ENCODE data around the gene METAP1D.

DNA sequence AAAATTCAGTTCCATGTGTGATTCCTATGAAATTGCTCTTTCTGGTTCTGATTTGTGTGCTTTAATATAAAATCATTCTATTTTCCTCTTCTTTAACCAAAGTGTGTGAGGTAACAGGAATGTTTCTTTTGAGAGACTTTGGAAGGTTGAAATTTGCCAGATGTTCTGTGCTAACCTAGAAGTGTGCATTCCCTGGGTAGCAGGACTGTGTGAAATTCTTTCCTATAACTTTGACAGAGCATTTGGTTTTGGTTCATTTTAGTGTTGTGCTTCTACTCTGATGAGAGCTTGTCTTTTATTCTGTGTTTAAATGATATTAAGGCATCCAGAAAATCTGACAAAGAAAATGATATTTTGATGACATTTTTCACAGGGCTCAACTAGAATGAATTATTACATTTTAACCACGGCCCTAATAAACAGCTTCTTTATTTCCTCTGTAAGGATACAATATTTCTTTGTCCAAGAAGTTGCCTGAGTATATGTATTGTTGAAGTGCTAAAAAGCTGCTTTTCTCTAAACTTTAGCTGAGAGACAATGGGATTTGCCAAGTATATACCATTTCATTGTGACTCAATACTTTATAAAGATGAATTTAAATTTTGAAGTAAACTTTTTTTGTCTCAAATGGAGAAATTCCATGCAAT is 50.8 kb downstream of the METAP1D start:
- TF ChIP-seq, protein P1, sequence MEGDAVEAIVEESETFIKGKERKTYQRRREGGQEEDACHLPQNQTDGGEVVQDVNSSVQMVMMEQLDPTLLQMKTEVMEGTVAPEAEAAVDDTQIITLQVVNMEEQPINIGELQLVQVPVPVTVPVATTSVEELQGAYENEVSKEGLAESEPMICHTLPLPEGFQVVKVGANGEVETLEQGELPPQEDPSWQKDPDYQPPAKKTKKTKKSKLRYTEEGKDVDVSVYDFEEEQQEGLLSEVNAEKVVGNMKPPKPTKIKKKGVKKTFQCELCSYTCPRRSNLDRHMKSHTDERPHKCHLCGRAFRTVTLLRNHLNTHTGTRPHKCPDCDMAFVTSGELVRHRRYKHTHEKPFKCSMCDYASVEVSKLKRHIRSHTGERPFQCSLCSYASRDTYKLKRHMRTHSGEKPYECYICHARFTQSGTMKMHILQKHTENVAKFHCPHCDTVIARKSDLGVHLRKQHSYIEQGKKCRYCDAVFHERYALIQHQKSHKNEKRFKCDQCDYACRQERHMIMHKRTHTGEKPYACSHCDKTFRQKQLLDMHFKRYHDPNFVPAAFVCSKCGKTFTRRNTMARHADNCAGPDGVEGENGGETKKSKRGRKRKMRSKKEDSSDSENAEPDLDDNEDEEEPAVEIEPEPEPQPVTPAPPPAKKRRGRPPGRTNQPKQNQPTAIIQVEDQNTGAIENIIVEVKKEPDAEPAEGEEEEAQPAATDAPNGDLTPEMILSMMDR (IDR thresholded peaks at IDR 0.05): no peak
- TF ChIP-seq POLR2A (IDR thresholded peaks at IDR 0.05) (no peak), POLR2AphosphoS5 (IDR thresholded peaks at IDR 0.05) (no peak), EP300 (IDR thresholded peaks at IDR 0.05) (no peak)

Data from suprapubic skin (tissue), 4 donors.